Neural cell (in vitro differentiated cells): ENCODE results near the gene TBC1D14. TPM values are rescaled to one million over a fixed set of nuclear protein-coding genes. Genes with fewer than 3 reads are reported as not detected.

Experiments
- H2AFZ ChIP-seq: fragments of 200-600, 300-800 bp; sonication (generic), shearing (Covaris generic); 2 replicates; pipeline ENCODE4 v1.6.0; 2014; ENCODE audit warnings: low read depth, mild to moderate bottlenecking, antibody characterized with exemption, low read length, moderate library complexity
- H3F3A ChIP-seq: fragments of 200-600 bp; shearing (Covaris generic); 2 replicates; pipeline ENCODE4 v1.6.1; 2016; ENCODE audit warnings: mild to moderate bottlenecking, moderate library complexity, mixed read lengths, antibody characterized with exemption, low read length; ENCODE audit not compliant: insufficient read depth, poor library complexity, severe bottlenecking
- H3K27ac ChIP-seq: fragments of 200-600, 300-800 bp; sonication (generic), shearing (Covaris generic); 2 replicates; pipeline ENCODE4 v1.5.1; 2014; ENCODE audit warnings: mild to moderate bottlenecking, low read length, moderate library complexity
- H3K27me3 ChIP-seq: fragments of 300-800, 200-600 bp; sonication (generic), shearing (Covaris generic); 2 replicates; pipeline ENCODE4 v1.6.0; 2014; ENCODE audit warnings: mild to moderate bottlenecking, low read depth, low read length, moderate library complexity; ENCODE audit not compliant: insufficient read depth
- H3K36me3 ChIP-seq: fragments of 300-800, 200-600 bp; sonication (generic), shearing (Covaris generic); 2 replicates; pipeline ENCODE4 v1.5.1; 2014; ENCODE audit warnings: mild to moderate bottlenecking, antibody characterized with exemption, low read length, moderate library complexity; ENCODE audit not compliant: insufficient read depth
- H3K4me2 ChIP-seq: fragments of 300-800, 200-600 bp; sonication (generic), shearing (Covaris generic); 2 replicates; pipeline ENCODE4 v1.6.0; 2014; ENCODE audit warnings: mild to moderate bottlenecking, low read length
- H3K4me3 ChIP-seq: fragments of 300-800, 200-600 bp; sonication (generic), shearing (Covaris generic); 2 replicates; pipeline ENCODE4 v1.5.1; 2014; ENCODE audit warnings: mild to moderate bottlenecking, low read length, moderate library complexity
- H3K79me2 ChIP-seq: fragments of 200-600 bp; shearing (Covaris generic); replicated peaks from 2 replicates; pipeline ENCODE4 v1.6.0; 2014; ENCODE audit warnings: mild to moderate bottlenecking, low read length, moderate library complexity; ENCODE audit not compliant: insufficient read depth
- H3K9ac ChIP-seq: fragments of 300-800, 200-600 bp; sonication (generic), shearing (Covaris generic); 2 replicates; pipeline ENCODE4 v1.6.1; 2016; ENCODE audit warnings: mild to moderate bottlenecking, low read length, mixed read lengths
- H3K9me2 ChIP-seq: fragments of 200-600 bp; shearing (Covaris generic); 2 replicates; pipeline ENCODE4 v1.6.1; 2016; ENCODE audit warnings: mild to moderate bottlenecking, low read length, mixed read lengths; ENCODE audit not compliant: insufficient read depth
- H3K9me3 ChIP-seq: fragments of 200-600, 300-800 bp; sonication (generic), shearing (Covaris generic); 2 replicates; pipeline ENCODE4 v1.6.1; 2016; ENCODE audit warnings: mild to moderate bottlenecking, mixed run types, low read length, moderate library complexity, mixed read lengths
- H4K20me1 ChIP-seq: fragments of 200-600 bp; shearing (Covaris generic); 2 replicates; pipeline ENCODE4 v1.6.1; 2016; ENCODE audit warnings: mild to moderate bottlenecking, mixed run types; ENCODE audit not compliant: insufficient read depth
- EP300 ChIP-seq: fragments of 450-650 bp; conservative IDR thresholded peaks from 2 replicates; pipeline ENCODE4 v1.6.1; 2014; ENCODE audit warnings: antibody characterized with exemption, mild to moderate bottlenecking, moderate library complexity; ENCODE audit not compliant: poor library complexity, severe bottlenecking
- EZH2 ChIP-seq: fragments of 200-600, 300-800 bp; shearing (Covaris generic), sonication (generic); IDR thresholded peaks from 2 replicates; pipeline ENCODE4 v1.6.1; 2014; ENCODE audit warnings: antibody characterized with exemption, low read length, borderline replicate concordance, mild to moderate bottlenecking; ENCODE audit not compliant: insufficient read depth, poor library complexity, severe bottlenecking
- MXI1 ChIP-seq: fragments of 450-650 bp; conservative IDR thresholded peaks from 2 replicates; pipeline ENCODE4 v1.6.1; 2014; ENCODE audit warnings: antibody characterized with exemption, mild to moderate bottlenecking; ENCODE audit not compliant: poor library complexity, severe bottlenecking
- POLR2AphosphoS5 ChIP-seq: IDR thresholded peaks from 2 replicates; pipeline ENCODE4 v1.6.1; 2012
- RAD21 ChIP-seq: fragments of 450-650 bp; conservative IDR thresholded peaks from 2 replicates; pipeline ENCODE4 v1.6.1; 2014; ENCODE audit warnings: antibody characterized with exemption, mild to moderate bottlenecking, moderate library complexity
- SMC3 ChIP-seq: fragments of 450-650 bp; conservative IDR thresholded peaks from 2 replicates; pipeline ENCODE4 v1.6.1; 2014; ENCODE audit warnings: antibody characterized with exemption, mild to moderate bottlenecking, moderate library complexity; ENCODE audit not compliant: poor library complexity
- TAF1 ChIP-seq: IDR thresholded peaks from 2 replicates; pipeline ENCODE4 v1.6.1; 2012; ENCODE audit warnings: low read depth
- polyA plus RNA-seq: library from polyadenylated mRNA; depleted of rRNA; stranded (reverse); fragments of >200 nt; gene quantifications from 2 replicates; pipeline ENCODE4 v1.2.3, GENCODE V29; 2014
- TF ChIP-seq, protein P1 (sequence below): fragments of 450-650 bp; IDR thresholded peaks from 2 replicates; pipeline ENCODE4 v1.5.1; 2014; ENCODE audit warnings: antibody characterized with exemption, mild to moderate bottlenecking, moderate library complexity; ENCODE audit not compliant: poor library complexity, severe bottlenecking
- TF ChIP-seq, protein P2 (sequence below): IDR thresholded peaks from 2 replicates; pipeline ENCODE4 v1.6.1; 2012; ENCODE audit warnings: borderline replicate concordance

TBC1D14 gene
- polyA plus RNA-seq, 1 donor from 2014 or later: 125 TPM

GRCh38 chr4:6900956-6901355 lies 8.7 kb upstream of the TBC1D14 start:
- Histone ChIP-seq H3K27me3 (no peaks in the 10 kb centered on the region), H3K4me2 (no peak overlapping the region), H3K9me3 (no peaks in the 10 kb centered on the region)

DNA sequence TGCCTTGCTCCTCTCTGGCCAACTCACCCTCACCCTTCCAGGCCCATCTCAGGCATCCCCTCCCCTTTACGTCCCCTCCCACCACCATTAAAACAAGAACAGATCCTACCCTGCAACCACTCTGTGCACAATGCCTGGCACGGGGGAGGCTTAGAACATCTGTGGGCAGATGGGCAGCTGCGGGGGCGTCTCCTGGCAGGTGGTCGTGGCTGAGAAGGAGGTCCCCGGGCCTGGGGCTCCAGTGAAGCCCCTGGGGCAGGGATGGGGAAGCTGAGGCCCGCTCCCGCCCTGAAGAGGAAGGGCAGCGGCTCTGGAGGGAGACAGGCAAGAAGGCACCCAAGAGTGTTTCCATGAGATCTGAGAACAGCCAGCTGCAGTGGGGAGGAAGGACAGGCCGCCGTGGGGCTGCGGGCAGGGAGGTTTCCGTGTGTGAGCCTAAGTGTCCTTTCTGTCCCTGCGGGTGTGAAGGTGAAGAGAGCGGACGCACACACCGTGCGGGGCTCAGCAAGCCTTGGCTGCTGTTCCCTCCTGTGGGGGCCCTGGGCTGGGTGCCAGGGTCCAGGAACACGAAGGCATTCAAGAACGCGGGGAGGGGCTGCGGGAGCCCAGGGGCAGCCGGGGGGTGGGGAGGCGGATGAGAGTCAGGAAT lies 7.8 kb upstream of the TBC1D14 start:
- TF ChIP-seq MXI1: no peak

More at GRCh38 chr4:6900956-6901355, 8.7 kb upstream of the TBC1D14 start:
- Histone ChIP-seq H3K27ac (no peak overlapping the region), H3K36me3 (no peaks in the 10 kb centered on the region), H2AFZ (no peak overlapping the region), H4K20me1 (no peaks in the 10 kb centered on the region), H3K9ac (no peak overlapping the region), H3K4me3 (no peak overlapping the region), H3K79me2 (no peaks in the 10 kb centered on the region), H3K9me2 (no peaks in the 10 kb centered on the region), H3F3A (no peaks in the 10 kb centered on the region)
- TF ChIP-seq SMC3: no peak
- TF ChIP-seq TAF1: no peak
- TF ChIP-seq, protein P1, sequence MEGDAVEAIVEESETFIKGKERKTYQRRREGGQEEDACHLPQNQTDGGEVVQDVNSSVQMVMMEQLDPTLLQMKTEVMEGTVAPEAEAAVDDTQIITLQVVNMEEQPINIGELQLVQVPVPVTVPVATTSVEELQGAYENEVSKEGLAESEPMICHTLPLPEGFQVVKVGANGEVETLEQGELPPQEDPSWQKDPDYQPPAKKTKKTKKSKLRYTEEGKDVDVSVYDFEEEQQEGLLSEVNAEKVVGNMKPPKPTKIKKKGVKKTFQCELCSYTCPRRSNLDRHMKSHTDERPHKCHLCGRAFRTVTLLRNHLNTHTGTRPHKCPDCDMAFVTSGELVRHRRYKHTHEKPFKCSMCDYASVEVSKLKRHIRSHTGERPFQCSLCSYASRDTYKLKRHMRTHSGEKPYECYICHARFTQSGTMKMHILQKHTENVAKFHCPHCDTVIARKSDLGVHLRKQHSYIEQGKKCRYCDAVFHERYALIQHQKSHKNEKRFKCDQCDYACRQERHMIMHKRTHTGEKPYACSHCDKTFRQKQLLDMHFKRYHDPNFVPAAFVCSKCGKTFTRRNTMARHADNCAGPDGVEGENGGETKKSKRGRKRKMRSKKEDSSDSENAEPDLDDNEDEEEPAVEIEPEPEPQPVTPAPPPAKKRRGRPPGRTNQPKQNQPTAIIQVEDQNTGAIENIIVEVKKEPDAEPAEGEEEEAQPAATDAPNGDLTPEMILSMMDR: no peak
- TF ChIP-seq POLR2AphosphoS5: no peak
- no peak for TF ChIP-seq MXI1
- TF ChIP-seq EZH2: no peak
- no peak for TF ChIP-seq EP300
- no peak for TF ChIP-seq RAD21
- TF ChIP-seq, protein P2, sequence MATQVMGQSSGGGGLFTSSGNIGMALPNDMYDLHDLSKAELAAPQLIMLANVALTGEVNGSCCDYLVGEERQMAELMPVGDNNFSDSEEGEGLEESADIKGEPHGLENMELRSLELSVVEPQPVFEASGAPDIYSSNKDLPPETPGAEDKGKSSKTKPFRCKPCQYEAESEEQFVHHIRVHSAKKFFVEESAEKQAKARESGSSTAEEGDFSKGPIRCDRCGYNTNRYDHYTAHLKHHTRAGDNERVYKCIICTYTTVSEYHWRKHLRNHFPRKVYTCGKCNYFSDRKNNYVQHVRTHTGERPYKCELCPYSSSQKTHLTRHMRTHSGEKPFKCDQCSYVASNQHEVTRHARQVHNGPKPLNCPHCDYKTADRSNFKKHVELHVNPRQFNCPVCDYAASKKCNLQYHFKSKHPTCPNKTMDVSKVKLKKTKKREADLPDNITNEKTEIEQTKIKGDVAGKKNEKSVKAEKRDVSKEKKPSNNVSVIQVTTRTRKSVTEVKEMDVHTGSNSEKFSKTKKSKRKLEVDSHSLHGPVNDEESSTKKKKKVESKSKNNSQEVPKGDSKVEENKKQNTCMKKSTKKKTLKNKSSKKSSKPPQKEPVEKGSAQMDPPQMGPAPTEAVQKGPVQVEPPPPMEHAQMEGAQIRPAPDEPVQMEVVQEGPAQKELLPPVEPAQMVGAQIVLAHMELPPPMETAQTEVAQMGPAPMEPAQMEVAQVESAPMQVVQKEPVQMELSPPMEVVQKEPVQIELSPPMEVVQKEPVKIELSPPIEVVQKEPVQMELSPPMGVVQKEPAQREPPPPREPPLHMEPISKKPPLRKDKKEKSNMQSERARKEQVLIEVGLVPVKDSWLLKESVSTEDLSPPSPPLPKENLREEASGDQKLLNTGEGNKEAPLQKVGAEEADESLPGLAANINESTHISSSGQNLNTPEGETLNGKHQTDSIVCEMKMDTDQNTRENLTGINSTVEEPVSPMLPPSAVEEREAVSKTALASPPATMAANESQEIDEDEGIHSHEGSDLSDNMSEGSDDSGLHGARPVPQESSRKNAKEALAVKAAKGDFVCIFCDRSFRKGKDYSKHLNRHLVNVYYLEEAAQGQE: no peak

More for the DNA sequence above, 7.8 kb upstream of the TBC1D14 start:
- no peak overlapping the region for H3K4me2 ChIP-seq
- H3K27me3 ChIP-seq: no peaks in the 10 kb centered on the region
- no peaks in the 10 kb centered on the region for H3K9me3 ChIP-seq
- H3K79me2 ChIP-seq: no peaks in the 10 kb centered on the region
- no peak overlapping the region for H3K9ac ChIP-seq
- H4K20me1 ChIP-seq: no peaks in the 10 kb centered on the region
- no peaks in the 10 kb centered on the region for H3K9me2 ChIP-seq
- no peak overlapping the region for H3K27ac ChIP-seq
- H3F3A ChIP-seq: no peaks in the 10 kb centered on the region
- H3K36me3 ChIP-seq: no peaks in the 10 kb centered on the region
- no peak overlapping the region for H3K4me3 ChIP-seq
- H2AFZ ChIP-seq: no peak overlapping the region
